SK-N-SH (cell line): ENCODE data around the gene DNAJC24. TPM values are rescaled to one million over a fixed set of nuclear protein-coding genes. Genes with fewer than 3 reads are reported as not detected.

Source experiments
- CTCF ChIA-PET: fragments of 300-600, 350-600 bp; formaldehyde crosslinking; extraction: SDS; loops from one replicate; lab custom pipeline; 2021; lab: Yijun Ruan, JAX
- POLR2A ChIA-PET: fragments of 350-600 bp; sonication (Branson Sonifier 250); formaldehyde crosslinking; extraction: SDS; loops from one replicate; lab custom pipeline; 2020; ENCODE audit warnings: antibody characterized with exemption, inconsistent platforms; lab: Yijun Ruan, JAX
- DNase-seq: peaks from one replicate; pipeline ENCODE4 v3.0.0; 2012
- H2AFZ ChIP-seq: fragments of 200-600 bp; sonication (generic); 2 replicates; pipeline ENCODE4 v1.8.1; 2016; ENCODE audit warnings: antibody characterized with exemption, mild to moderate bottlenecking, low read depth
- H3F3A ChIP-seq: fragments of 200-600 bp; sonication (generic); replicated peaks from 2 replicates; pipeline ENCODE3; 2016; ENCODE audit warnings: antibody characterized with exemption, mild to moderate bottlenecking; ENCODE audit not compliant: insufficient read depth
- H3K27ac ChIP-seq, 2 experiments: fragments of 200-500 bp in 1 of 2; fragments of 200-600 bp in 1 of 2; sonication (Bioruptor generic) in 1 of 2; sonication (generic), shearing (Covaris generic) in 1 of 2; 2 replicates each; pipeline versions ENCODE4 v1.5.1 to v1.6.1; 2014 to 2016; ENCODE audit warnings: low read depth in 2 of 2, inconsistent platforms in 1 of 2, low read length in 1 of 2, mild to moderate bottlenecking in 1 of 2, mixed read lengths in 1 of 2
- H3K27me3 ChIP-seq: fragments of 200-600 bp; sonication (generic), shearing (Covaris generic); 2 replicates; pipeline ENCODE4 v1.6.1; 2016; ENCODE audit warnings: mixed run types; ENCODE audit not compliant: insufficient read depth
- H3K36me3 ChIP-seq, 2 experiments: fragments of 200-500 bp in 1 of 2; fragments of 200-600 bp in 1 of 2; sonication (Bioruptor generic) in 1 of 2; sonication (generic) in 1 of 2; replicated peaks in 1 of 2; 2 replicates each; pipeline versions ENCODE3 to v1.5.1; 2014 to 2016; ENCODE audit warnings: low read length in 1 of 2, mild to moderate bottlenecking in 1 of 2; ENCODE audit not compliant: insufficient read depth in 2 of 2, control insufficient read depth in 1 of 2
- H3K4me1 ChIP-seq, 2 experiments: fragments of 200-500 bp in 1 of 2; fragments of 200-600 bp in 1 of 2; sonication (Bioruptor generic) in 1 of 2; sonication (generic), shearing (Covaris generic) in 1 of 2; 2 replicates each; pipeline versions ENCODE4 v1.5.1 to v1.6.1; 2014 to 2016; ENCODE audit warnings: low read depth in 1 of 2, low read length in 1 of 2, mixed run types in 1 of 2; ENCODE audit not compliant: insufficient read depth in 2 of 2, control insufficient read depth in 1 of 2
- H3K4me2 ChIP-seq: fragments of 200-600 bp; sonication (generic), shearing (Covaris generic); 2 replicates; pipeline ENCODE4 v1.6.1; 2017; ENCODE audit warnings: mixed run types
- H3K4me3 ChIP-seq, 2 experiments: fragments of 200-500 bp in 1 of 2; fragments of 200-600 bp in 1 of 2; sonication (Bioruptor generic) in 1 of 2; sonication (generic), shearing (Covaris generic) in 1 of 2; 2 replicates each; pipeline versions ENCODE4 v1.5.1 to v1.8.1; 2014 to 2016; ENCODE audit warnings: low read depth in 2 of 2, inconsistent platforms in 1 of 2, low read length in 1 of 2, mild to moderate bottlenecking in 1 of 2, mixed read lengths in 1 of 2, moderate library complexity in 1 of 2
- H3K79me2 ChIP-seq: fragments of 200-600 bp; sonication (generic); 2 replicates; pipeline ENCODE4 v1.8.1; 2017; ENCODE audit warnings: mild to moderate bottlenecking; ENCODE audit not compliant: insufficient read depth
- H3K9ac ChIP-seq: fragments of 200-600 bp; sonication (generic); 2 replicates; pipeline ENCODE4 v1.6.1; 2017; ENCODE audit warnings: mixed run types
- H3K9me2 ChIP-seq: fragments of 200-600 bp; sonication (generic); 2 replicates; pipeline ENCODE4 v1.6.1; 2017; ENCODE audit warnings: mixed run types
- H3K9me3 ChIP-seq: fragments of 200-600 bp; sonication (generic); 2 replicates; pipeline ENCODE4 v1.6.1; 2017; ENCODE audit warnings: mixed run types, mild to moderate bottlenecking, moderate library complexity
- H4K20me1 ChIP-seq: fragments of 200-600 bp; sonication (generic); 2 replicates; pipeline ENCODE4 v1.6.1; 2017; ENCODE audit warnings: mild to moderate bottlenecking, mixed run types; ENCODE audit not compliant: insufficient read depth
- CHD2 ChIP-seq: fragments of 150-350 bp; IDR thresholded peaks from 2 replicates; pipeline ENCODE4 v1.6.1; 2018; ENCODE audit warnings: low read length; ENCODE audit not compliant: partially characterized antibody
- ELF1 ChIP-seq: IDR thresholded peaks from 2 replicates; pipeline ENCODE4 v1.4.0; 2012
- EP300 ChIP-seq, 2 experiments: IDR thresholded peaks; 2 replicates each; pipeline versions ENCODE4 v1.4.0 to v1.6.1; 2012; ENCODE audit warnings: borderline replicate concordance in 1 of 2, low read depth in 1 of 2, low read length in 1 of 2
- GATA2 ChIP-seq: sonication (generic); formaldehyde crosslinking; IDR thresholded peaks from 2 replicates; pipeline ENCODE4 v1.5.0; 2020; ENCODE audit warnings: mild to moderate bottlenecking, missing genetic modification reagents
- MXI1 ChIP-seq: IDR thresholded peaks from 2 replicates; pipeline ENCODE4 v1.6.1; 2012; ENCODE audit warnings: mild to moderate bottlenecking, low read depth, low read length, improper control_type of control experiment
- POLR2AphosphoS5 ChIP-seq: IDR thresholded peaks from 2 replicates; pipeline ENCODE4 v1.6.1; 2012; ENCODE audit warnings: low read depth, low read length
- RAD21 ChIP-seq: IDR thresholded peaks from 2 replicates; pipeline ENCODE4 v1.6.1; 2012; ENCODE audit warnings: mild to moderate bottlenecking, low read length
- RCOR1 ChIP-seq: fragments of 150-350 bp; IDR thresholded peaks from 2 replicates; pipeline ENCODE4 v1.6.1; 2017; ENCODE audit warnings: antibody characterized with exemption, low read length
- TCF12 ChIP-seq: IDR thresholded peaks from 2 replicates; pipeline ENCODE4 v1.4.0; 2012
- YY1 ChIP-seq: IDR thresholded peaks from 2 replicates; pipeline ENCODE4 v1.4.0; 2012; ENCODE audit warnings: low read depth, mild to moderate bottlenecking
- WGBS: methylation state at CpG from one replicate; pipeline ENCODE4 v1.1.6; 2017; ENCODE audit warnings: low lambda C conversion rate; 5-methylcytosine and 5-hydroxymethylcytosine counted together
- polyA plus RNA-seq, 3 experiments: library from polyadenylated mRNA; depleted of rRNA; stranded (reverse); fragments of >200 nt; gene quantifications; 2 replicates each; pipeline ENCODE4 v1.2.3, GENCODE V29; 2012
- TF ChIP-seq, protein P1 (sequence below): IDR thresholded peaks from 2 replicates; pipeline ENCODE4 v1.4.0; 2012; ENCODE audit warnings: low read depth, borderline replicate concordance
- TF ChIP-seq, protein P2 (sequence below): IDR thresholded peaks from 2 replicates; pipeline ENCODE4 v1.4.0; 2012; ENCODE audit warnings: low read depth

The DNAJC24 gene
- polyA plus RNA-seq, 1 of the 3 experiments (the other 2 are of a cell fraction) = 6.2 TPM

DNA sequence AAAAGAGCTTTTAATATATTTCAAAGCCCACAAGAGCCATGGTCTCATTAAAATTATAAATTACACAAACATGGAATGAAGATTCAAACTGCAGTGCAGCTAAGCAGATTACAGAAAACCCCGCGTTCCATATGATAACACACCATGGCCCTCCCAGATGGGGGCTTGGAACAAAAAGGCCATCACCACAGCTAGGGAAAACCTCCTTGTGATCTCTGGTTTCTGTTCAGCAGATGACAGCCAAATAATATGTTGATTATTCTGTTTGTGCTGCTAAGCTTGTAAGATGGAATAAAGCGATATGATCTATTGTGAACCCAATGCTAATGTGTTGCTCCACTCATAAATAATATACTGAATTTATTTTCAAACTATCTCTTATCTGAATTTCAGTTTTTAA lies 111.3 kb downstream of the DNAJC24 start:
- Histone ChIP-seq H3K9ac (no peak overlapping the region), H3K36me3 (no peaks in the 10 kb centered on the region), H3K79me2 (peaks cover 9% of the 10 kb centered on the region; the same call in 1 of the 2 replicates), H3F3A (no peaks in the 10 kb centered on the region), H3K9me2 (no peaks in the 10 kb centered on the region)
- POLR2A ChIA-PET = no interaction called here
- peak; percentile 84 for TF ChIP-seq GATA2 (CRISPR knock-in tag)
- peak; percentile 64 for TF ChIP-seq CHD2
- TF ChIP-seq, protein P1, sequence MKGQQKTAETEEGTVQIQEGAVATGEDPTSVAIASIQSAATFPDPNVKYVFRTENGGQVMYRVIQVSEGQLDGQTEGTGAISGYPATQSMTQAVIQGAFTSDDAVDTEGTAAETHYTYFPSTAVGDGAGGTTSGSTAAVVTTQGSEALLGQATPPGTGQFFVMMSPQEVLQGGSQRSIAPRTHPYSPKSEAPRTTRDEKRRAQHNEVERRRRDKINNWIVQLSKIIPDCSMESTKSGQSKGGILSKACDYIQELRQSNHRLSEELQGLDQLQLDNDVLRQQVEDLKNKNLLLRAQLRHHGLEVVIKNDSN = no peak
- TF ChIP-seq YY1 = no peak
- TF ChIP-seq, protein P2, sequence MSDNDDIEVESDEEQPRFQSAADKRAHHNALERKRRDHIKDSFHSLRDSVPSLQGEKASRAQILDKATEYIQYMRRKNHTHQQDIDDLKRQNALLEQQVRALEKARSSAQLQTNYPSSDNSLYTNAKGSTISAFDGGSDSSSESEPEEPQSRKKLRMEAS = no peak
- no peak for TF ChIP-seq POLR2AphosphoS5
- TF ChIP-seq TCF12 = 0 out of 2 replicates have a peak, but pooled peaks have one; percentile 5
- peak; percentile 22; the same call in 1 of the 2 replicates for TF ChIP-seq RAD21
- peak in 1 of 2 experiments; percentile 68; a peak in 1 of 4 replicates for TF ChIP-seq EP300 (IDR thresholded peaks at IDR 0.05; ENCODE audit: borderline replicate concordance in 1 of 2, low read depth in 1 of 2, low read length in 1 of 2)
- TF ChIP-seq MXI1 = peak; percentile 77
- TF ChIP-seq ELF1 = no peak
- TF ChIP-seq RCOR1 = peak; percentile 85
- TF ChIP-seq, all 33 proteins: peak for 7
- Histone ChIP-seq H3K4me3 (no peak overlapping the region), H3K27me3 (no peaks in the 10 kb centered on the region), H2AFZ (no peak overlapping the region), H3K27ac (peak overlapping the region in 1 of 2 experiments; percentile 68; a peak in 2 of 4 replicates), H3K4me2 (no peak overlapping the region), H3K9me3 (no peaks in the 10 kb centered on the region; the same call in 1 of the 2 replicates), H4K20me1 (no peaks in the 10 kb centered on the region), H3K4me1 (peaks cover 5 to 22% of the 10 kb centered on the region in 2 experiments; a peak in 3 of 4 replicates)
- 74% methylated on average over 3 of the region's 3 CpGs for WGBS
- CTCF ChIA-PET = no interaction called here
- peak; percentile 61 for DNase-seq

Other genes with a start within 250 kb of the DNAJC24 start
- 0.12 and 0.18 TPM in 2 replicates for gene DCDC1, start 121 bp upstream of the DNAJC24 start, polyA plus RNA-seq (2012; rRNA removed)
- gene IMMP1L, start 139.8 kb downstream of the DNAJC24 start, polyA plus RNA-seq (2012; rRNA removed) = 29.2 and 40.9 TPM in 2 replicates
- gene ELP4, start 139.9 kb downstream of the DNAJC24 start, polyA plus RNA-seq (2012; rRNA removed) = 7.0 and 8.3 TPM in 2 replicates